ENCODE data around the gene EMP1.

DNA sequence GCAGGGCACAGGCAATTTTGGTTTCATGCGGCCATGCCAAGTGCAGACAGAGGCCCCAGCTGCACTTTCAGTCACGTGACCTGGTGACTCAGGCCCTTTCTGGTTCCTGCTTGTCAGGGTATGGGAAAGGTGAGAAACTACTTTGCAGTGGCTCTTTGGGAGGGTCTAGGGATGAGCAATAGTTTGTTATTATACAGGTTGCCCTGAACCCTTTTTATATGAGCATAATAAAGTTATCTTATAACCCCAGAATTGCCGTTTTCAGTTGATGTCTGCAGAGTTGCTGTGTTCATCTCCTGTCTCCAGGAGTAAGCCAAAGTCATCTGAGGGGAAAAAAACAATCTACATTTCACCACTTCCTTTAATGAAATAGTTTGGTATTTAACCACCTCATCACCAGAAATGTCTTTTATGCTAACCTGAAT lies 30.9 kb upstream of the EMP1 start:
- TF ChIP-seq, protein P1, sequence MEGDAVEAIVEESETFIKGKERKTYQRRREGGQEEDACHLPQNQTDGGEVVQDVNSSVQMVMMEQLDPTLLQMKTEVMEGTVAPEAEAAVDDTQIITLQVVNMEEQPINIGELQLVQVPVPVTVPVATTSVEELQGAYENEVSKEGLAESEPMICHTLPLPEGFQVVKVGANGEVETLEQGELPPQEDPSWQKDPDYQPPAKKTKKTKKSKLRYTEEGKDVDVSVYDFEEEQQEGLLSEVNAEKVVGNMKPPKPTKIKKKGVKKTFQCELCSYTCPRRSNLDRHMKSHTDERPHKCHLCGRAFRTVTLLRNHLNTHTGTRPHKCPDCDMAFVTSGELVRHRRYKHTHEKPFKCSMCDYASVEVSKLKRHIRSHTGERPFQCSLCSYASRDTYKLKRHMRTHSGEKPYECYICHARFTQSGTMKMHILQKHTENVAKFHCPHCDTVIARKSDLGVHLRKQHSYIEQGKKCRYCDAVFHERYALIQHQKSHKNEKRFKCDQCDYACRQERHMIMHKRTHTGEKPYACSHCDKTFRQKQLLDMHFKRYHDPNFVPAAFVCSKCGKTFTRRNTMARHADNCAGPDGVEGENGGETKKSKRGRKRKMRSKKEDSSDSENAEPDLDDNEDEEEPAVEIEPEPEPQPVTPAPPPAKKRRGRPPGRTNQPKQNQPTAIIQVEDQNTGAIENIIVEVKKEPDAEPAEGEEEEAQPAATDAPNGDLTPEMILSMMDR (IDR thresholded peaks at IDR 0.05 in 4 of 5, conservative IDR thresholded peaks at IDR 0.05 in 1 of 5): no peak
- TF ChIP-seq POLR2A (IDR thresholded peaks at IDR 0.05): no peak
